GM11168 (cell line): ENCODE results near the gene CLCA1.

Experiments used
- in situ Hi-C: fragments of 300-500 bp; cut with MboI; formaldehyde crosslinking; loops from one replicate; pipeline ENCODE4 v1.12.0; 2022; ENCODE audit warnings: low sequenced_read_pairs; ENCODE audit not compliant: unreplicated experiment

Gene CLCA1

DNA sequence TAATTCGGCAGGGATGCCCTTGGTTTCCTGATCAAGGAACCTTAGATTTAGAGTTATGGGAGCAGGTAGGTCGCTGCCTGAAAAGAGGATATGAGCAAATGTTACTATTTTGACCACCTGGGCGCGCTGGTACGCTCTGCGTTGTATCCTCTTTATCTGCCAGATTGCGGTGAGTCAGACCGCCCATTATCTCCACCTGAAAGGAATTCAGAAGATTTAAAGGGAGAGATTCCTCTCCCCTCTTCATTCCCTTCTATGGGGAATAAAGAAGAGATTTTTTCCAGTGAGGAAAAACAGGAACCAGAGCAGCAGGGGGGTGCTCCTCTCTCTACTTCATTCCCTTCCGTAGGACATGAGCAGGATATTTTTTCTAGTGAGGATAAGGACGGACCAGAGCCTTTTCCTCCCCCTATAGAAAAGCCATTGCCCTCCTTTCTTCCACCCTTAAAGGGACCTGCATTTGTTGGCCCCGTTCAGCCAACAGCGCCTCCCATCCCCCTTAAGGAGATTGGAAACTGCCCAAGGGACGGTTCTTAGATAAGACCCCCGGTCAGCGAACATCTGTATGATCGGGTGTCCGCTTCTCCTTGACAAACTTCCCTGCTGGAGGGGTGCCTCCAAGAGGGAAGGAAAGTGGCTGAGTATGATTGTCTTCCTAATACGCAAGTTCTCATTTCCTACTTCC, 34.1 kb downstream of the CLCA1 start:
- in situ Hi-C loops = no loop called here

GRCh38 chr1:86503406-86504136, 34.8 kb downstream of the CLCA1 start:
- in situ Hi-C loops = no loop called here

DNA sequence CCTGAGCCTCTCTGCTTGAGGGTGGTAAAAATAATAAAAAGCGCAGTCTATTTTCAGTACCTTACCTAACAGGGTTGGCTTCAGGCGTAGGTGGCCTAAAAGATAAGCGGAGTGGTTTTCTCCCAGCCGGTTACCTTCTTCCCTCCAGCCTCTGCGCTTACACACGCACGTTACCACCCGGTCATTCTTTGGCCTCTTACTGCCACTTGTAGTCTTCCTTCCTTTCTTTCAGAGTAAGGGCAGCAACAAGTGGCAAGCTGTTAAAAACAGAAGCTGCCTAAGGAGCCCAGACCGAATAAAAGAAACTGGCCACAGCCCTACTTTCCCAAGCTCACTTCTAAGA, 35.4 kb downstream of the CLCA1 start:
- in situ Hi-C loops = no loop called here

DNA sequence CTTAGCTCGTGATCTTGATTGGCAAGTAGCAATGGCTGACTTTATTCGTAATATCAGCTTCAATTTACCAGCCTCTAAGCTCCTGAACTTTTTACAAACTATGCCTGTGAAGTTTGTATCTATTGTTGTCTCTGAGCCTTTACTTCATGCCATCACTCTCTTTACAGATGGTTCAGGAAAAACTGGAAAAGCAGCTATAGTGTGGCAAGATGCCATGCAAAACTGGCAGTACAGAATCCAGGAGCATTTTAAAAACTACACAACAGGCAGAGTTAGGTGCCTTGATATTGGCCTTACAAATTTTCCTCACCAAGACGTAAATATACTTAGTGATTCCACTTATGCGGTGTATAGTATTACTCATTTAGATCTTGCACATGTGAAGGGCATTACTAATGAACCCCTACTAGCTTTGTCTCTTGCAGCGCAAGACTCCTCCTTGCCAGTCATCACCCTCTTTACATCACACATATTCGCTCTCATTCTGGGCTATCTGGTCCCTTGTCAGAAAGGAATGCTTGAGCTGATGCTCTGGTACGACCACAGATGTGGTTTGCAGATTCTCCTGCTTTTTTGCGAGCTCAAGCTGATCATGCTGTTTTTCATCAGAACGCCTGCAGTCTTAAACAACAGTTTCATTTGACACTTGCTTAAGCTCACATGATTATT, 36.3 kb downstream of the CLCA1 start:
- in situ Hi-C loops = no loop called here

GRCh38 chr1:86505564-86505902, 36.8 kb downstream of the CLCA1 start:
- in situ Hi-C loops = no loop called here

DNA sequence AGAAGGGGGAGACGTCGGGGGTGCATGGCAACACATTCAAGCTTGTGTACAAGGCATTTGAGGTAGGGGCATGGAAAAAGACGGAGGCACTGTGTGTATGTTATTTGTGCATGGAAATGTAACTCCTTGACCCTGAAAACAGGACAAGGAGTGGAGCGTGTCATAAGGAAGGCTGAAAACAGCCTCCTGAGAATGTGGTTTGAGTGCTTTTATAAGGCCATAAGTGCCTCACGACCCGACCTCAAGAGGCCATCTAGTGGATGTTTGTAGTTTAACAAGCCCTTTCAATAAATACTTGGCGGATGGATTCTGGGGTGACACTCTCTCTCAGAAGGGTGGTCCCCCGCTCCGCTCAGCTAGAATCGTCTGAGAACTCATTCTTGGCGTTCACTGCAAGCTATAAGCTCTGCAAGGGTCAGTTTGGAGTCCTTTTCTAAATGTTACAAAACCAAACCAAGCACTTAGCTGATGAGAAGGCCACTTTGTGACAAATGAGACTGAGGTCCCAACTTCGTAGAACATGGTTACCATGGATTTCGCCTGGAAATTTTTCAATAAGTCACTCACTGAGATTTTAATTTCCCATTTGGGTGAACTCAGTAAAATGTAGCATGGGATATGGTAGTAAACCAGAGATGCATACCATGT, 39.3 kb downstream of the CLCA1 start:
- in situ Hi-C loops = no loop called here

- in situ Hi-C loops = no loop called here
Observed at GRCh38 chr1:86508583-86508969, 39.8 kb downstream of the CLCA1 start.

DNA sequence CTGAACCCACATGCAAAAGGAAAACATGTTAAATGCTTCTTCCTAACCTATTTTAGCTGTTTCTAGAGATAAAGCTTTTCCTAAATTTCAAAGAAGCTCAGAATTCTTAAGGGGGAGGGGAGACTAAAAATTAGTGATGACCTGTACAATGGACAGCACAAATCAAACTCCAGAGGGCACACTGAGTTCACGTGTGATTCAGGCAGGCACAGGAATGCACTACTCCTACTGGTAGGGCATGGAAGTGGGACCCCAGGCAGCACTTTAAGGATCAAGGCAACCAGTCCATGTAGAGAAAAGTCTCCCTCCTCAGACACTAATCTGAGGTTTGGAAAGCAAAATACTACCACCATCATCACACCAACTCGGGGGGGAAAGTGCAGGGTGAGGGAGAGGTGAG, 46.9 kb downstream of the CLCA1 start:
- in situ Hi-C loops = no loop called here

GRCh38 chr1:86516335-86516734, 47.6 kb downstream of the CLCA1 start:
- in situ Hi-C loops = no loop called here

DNA sequence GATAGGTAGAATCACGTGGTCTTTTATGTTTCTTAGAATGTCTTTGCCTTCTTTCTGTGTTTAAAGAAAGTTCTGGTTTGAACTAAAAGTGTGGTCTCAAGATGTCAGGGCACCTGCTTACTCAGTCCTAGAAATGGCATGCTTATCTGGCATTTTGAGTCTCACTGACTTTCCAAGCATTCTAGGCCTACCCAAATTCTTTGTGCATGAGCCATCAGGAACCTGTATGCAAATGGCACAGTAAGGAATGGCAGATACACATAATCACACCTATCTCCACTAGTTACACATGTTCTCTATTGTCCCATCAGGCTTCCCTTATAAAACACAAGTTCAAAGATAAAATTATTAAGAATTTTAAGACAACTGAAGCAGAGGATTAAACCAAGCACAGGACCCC, 48.6 kb downstream of the CLCA1 start:
- in situ Hi-C loops = no loop called here

GRCh38 chr1:86520789-86521521, 52.2 kb downstream of the CLCA1 start:
- in situ Hi-C loops = no loop called here

- in situ Hi-C loops = no loop called here
Observed at GRCh38 chr1:86521522-86521891, 52.8 kb downstream of the CLCA1 start.

DNA sequence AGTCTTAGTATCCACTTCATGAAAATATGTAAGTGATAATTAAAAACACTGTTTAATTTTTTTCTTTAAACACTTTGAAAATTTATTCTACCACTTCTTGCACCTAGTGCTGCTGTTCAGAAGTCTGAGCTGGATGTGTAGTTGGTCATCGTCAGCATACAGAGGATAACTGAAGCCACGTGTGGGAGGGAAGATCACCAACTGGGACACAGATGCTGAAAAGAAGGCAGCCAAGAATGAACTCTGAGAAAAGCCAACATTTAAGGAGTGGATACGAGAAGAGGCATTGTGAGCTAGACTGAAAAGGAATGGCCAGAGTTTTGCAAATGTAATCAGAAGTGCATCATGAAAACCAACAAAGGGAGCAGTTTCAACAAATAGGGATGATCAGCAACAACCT, 53.5 kb downstream of the CLCA1 start:
- in situ Hi-C loops = no loop called here

- in situ Hi-C loops = no loop called here
Observed at GRCh38 chr1:86523670-86524354, 55.1 kb downstream of the CLCA1 start.

DNA sequence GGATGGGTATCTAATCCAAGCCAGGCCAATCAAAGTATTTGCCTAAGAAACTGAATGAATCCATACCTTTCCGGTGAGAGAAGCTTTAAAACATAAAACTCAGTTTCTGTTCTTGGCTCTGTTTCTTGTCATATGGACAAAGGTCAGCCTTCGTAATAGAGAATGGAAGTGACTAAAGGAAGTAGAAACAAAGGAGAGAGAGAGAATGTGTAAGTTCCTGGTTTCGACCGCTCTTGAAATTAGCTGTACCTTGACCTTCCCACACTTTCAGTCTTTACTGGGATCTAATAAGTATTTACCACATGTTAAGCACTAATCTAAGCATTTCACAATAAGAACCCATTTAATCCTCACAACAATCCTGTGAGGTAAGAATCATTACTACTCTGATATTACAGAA, 58.6 kb downstream of the CLCA1 start:
- in situ Hi-C loops = no loop called here

- in situ Hi-C loops = no loop called here
Observed at GRCh38 chr1:86530211-86530845, 61.6 kb downstream of the CLCA1 start.

GRCh38 chr1:86537928-86538695, 69.4 kb downstream of the CLCA1 start:
- in situ Hi-C loops = no loop called here

GRCh38 chr1:86538775-86539174, 70.0 kb downstream of the CLCA1 start:
- in situ Hi-C loops = no loop called here

DNA sequence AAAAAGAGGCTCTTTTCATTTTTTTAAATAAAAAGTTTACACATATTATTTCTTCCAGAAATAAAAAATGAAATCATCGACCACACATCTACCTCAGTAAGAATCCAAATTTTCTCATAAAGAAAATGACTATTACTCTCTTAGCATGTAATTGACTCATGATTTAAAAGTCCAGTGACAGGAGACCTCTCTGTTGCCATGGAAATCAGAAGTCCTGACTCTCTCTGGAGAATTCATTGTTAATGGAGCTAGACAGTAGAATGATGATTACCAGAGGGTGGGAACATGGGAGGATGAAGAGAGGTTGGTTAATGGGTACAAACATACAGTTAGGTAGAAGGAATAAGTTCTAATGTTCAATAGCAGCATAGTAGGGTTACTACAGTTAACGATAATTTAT, 73.1 kb downstream of the CLCA1 start:
- in situ Hi-C loops = no loop called here
